Panc1 (cell line): ENCODE measurements around the gene SOX30. TPM values are rescaled to one million over a fixed set of nuclear protein-coding genes. Genes with fewer than 3 reads are reported as not detected.

Experiments used
- ATAC-seq: fragments of 200-7000 bp; cut with Tn5 transposase; 2 replicates; pipeline ENCODE4 v1.9.1; 2020; ENCODE audit warnings: mild to moderate bottlenecking, moderate library complexity
- BruUV-seq: library from RNA; stranded (reverse); fragments of 400-500 nt; replicated peaks from 2 replicates; lab custom pipeline; 2021; lab: Mats Ljungman, UMichigan
- CTCF ChIA-PET: fragments of 300-600 bp; sonication (Branson Sonifier 250); formaldehyde crosslinking; loops from one replicate; lab custom pipeline; 2022; ENCODE audit warnings: antibody characterized with exemption; lab: Charles Lee
- POLR2A ChIA-PET: fragments of 300-600 bp; sonication (Branson Sonifier 250); formaldehyde crosslinking; loops from one replicate; lab custom pipeline; 2022; ENCODE audit warnings: antibody characterized with exemption; lab: Charles Lee
- DNase-seq: peaks from one replicate; pipeline ENCODE4 v3.0.0-alpha.2; 2010; ENCODE audit warnings: low read depth, low spot score
- H3K27ac ChIP-seq: 2 replicates; pipeline ENCODE4 v1.5.1; 2011; ENCODE audit warnings: mild to moderate bottlenecking, low read length, inconsistent platforms
- H3K27me3 ChIP-seq: fragments of 200-500 bp; sonication (Bioruptor generic); 2 replicates; pipeline ENCODE4 v1.6.0; 2014; ENCODE audit warnings: low read length, inconsistent platforms; ENCODE audit not compliant: control insufficient read depth, insufficient read depth
- H3K36me3 ChIP-seq: fragments of 200-500 bp; sonication (Bioruptor generic); 2 replicates; pipeline ENCODE4 v1.5.1; 2014; ENCODE audit warnings: inconsistent platforms, mild to moderate bottlenecking, low read length, moderate library complexity; ENCODE audit not compliant: control insufficient read depth, insufficient read depth
- H3K4me1 ChIP-seq: 2 replicates; pipeline ENCODE4 v1.5.1; 2011; ENCODE audit warnings: inconsistent platforms, mild to moderate bottlenecking, low read length, moderate library complexity; ENCODE audit not compliant: control insufficient read depth, insufficient read depth
- H3K4me3 ChIP-seq, 2 experiments: 2 replicates each; pipeline ENCODE4 v1.5.1; 2011 to 2012; ENCODE audit warnings: low read depth in 2 of 2, low read length in 2 of 2, mild to moderate bottlenecking in 2 of 2, inconsistent platforms in 1 of 2, moderate library complexity in 1 of 2
- H3K9me3 ChIP-seq: fragments of 200-500 bp; sonication (Bioruptor generic); 2 replicates; pipeline ENCODE4 v1.5.1; 2014; ENCODE audit warnings: low read depth, mild to moderate bottlenecking, inconsistent platforms, low read length, moderate library complexity; ENCODE audit not compliant: control insufficient read depth, insufficient read depth
- CTCF ChIP-seq: fragments of 450-650 bp; IDR thresholded peaks from 2 replicates; pipeline ENCODE4 v1.5.1; 2017; ENCODE audit warnings: mild to moderate bottlenecking
- POLR2AphosphoS5 ChIP-seq: IDR thresholded peaks from 2 replicates; pipeline ENCODE4 v1.6.1; 2012; ENCODE audit warnings: mild to moderate bottlenecking, low read depth, low read length, moderate library complexity
- REST ChIP-seq, 2 experiments: IDR thresholded peaks; 2 replicates each; pipeline ENCODE4 v1.6.1; 2011 to 2012; ENCODE audit warnings: low read depth in 2 of 2, control low read depth in 1 of 2, low read length in 1 of 2, mild to moderate bottlenecking in 1 of 2, moderate library complexity in 1 of 2; ENCODE audit not compliant: insufficient read depth in 1 of 2
- SIN3A ChIP-seq: IDR thresholded peaks from 2 replicates; pipeline ENCODE4 v1.6.1; 2012; ENCODE audit warnings: low read depth, mild to moderate bottlenecking, low read length, moderate library complexity, borderline replicate concordance; ENCODE audit not compliant: insufficient read depth
- TCF7L2 ChIP-seq: IDR thresholded peaks from 2 replicates; pipeline ENCODE4 v1.6.1; 2011; ENCODE audit warnings: mild to moderate bottlenecking, low read depth, low read length, inconsistent platforms
- in situ Hi-C: cut with HindIII; loops from 2 replicates; pipeline ENCODE4 v1.10.0; 2016; ENCODE audit warnings: low sequenced_read_pairs, low pct_unique_long_range_greater_than_20kb
- intact Hi-C: fragments of 100-400 bp; cut with micrococcal nuclease; formaldehyde crosslinking; loops from one replicate; pipeline ENCODE4 v1.10.0; 2022; ENCODE audit not compliant: unreplicated experiment
- total RNA-seq: library from RNA; stranded (reverse); gene quantifications from one replicate; pipeline ENCODE4 v1.2.1, GENCODE V29; 2021; ENCODE audit not compliant: unreplicated experiment

SOX30 gene
- total RNA-seq, 1 experiment from 2014 or later, result not detected

- no peak for DNase-seq
- no TSS peak for BruUV-seq
- H3K4me3 ChIP-seq, result no peak overlapping the region
- H3K27ac ChIP-seq, result no peak overlapping the region
- in situ Hi-C loops, result no loop called here
- POLR2A ChIA-PET, result no interaction called here
- intact Hi-C loops, result no loop called here
- no peaks in the 10 kb centered on the region for H3K27me3 ChIP-seq
- H3K36me3 ChIP-seq, result no peaks in the 10 kb centered on the region
- ATAC-seq, result no peak
- TF ChIP-seq TCF7L2, result no peak
- no peak for TF ChIP-seq SIN3A
- no peak for TF ChIP-seq POLR2AphosphoS5
- TF ChIP-seq REST (IDR thresholded peaks at IDR 0.05; ENCODE audit: insufficient read depth in 1 of 2, low read depth in 2 of 2, low read length in 1 of 2), result no peak
- TF ChIP-seq CTCF, result no peak
- no peaks in the 10 kb centered on the region for H3K9me3 ChIP-seq
- CTCF ChIA-PET, result no interaction called here
- no peaks in the 10 kb centered on the region for H3K4me1 ChIP-seq
Observed at GRCh38 chr5:157681048-157681447, 28.8 kb upstream of the SOX30 start.

GRCh38 chr5:157680239-157680638 lies 28.0 kb upstream of the SOX30 start:
- H3K27ac ChIP-seq, result no peak overlapping the region
- no peaks in the 10 kb centered on the region for H3K4me1 ChIP-seq
- POLR2A ChIA-PET, result no interaction called here
- TF ChIP-seq TCF7L2 (no peak), POLR2AphosphoS5 (no peak), REST (IDR thresholded peaks at IDR 0.05; ENCODE audit: insufficient read depth in 1 of 2, low read depth in 2 of 2, low read length in 1 of 2) (no peak), SIN3A (no peak), CTCF (no peak)
- H3K4me3 ChIP-seq, result no peak overlapping the region
- CTCF ChIA-PET, result interaction anchor here (0.7 kb wide), 1 partner anchor 12 kb away, joined by 4 read pairs; no protein-coding TSS in a partner anchor
- intact Hi-C loops, result no loop called here
- H3K9me3 ChIP-seq, result no peaks in the 10 kb centered on the region
- in situ Hi-C loops, result no loop called here
- no peaks in the 10 kb centered on the region for H3K27me3 ChIP-seq
- no peaks in the 10 kb centered on the region for H3K36me3 ChIP-seq
- ATAC-seq (no peak), DNase-seq (no peak)
- BruUV-seq, result no TSS peak
